DOHH2 (cell line): ENCODE results near the gene TGFB2.

ENCODE experiments used
- H3F3A ChIP-seq: fragments of 200-600 bp; sonication (generic), shearing (Covaris generic); 2 replicates; pipeline ENCODE4 v1.6.0; 2016; ENCODE audit warnings: antibody characterized with exemption, mild to moderate bottlenecking; ENCODE audit not compliant: control insufficient read depth, insufficient read depth
- H3K27ac ChIP-seq: fragments of 200-600 bp; sonication (generic); 2 replicates; pipeline ENCODE4 v1.5.1; 2014; ENCODE audit warnings: low read depth, mild to moderate bottlenecking, low read length, moderate library complexity
- H3K27me3 ChIP-seq: fragments of 200-600 bp; sonication (generic); 2 replicates; pipeline ENCODE4 v1.6.1; 2014; ENCODE audit warnings: mild to moderate bottlenecking, low read length, mixed read lengths; ENCODE audit not compliant: control insufficient read depth
- H3K36me3 ChIP-seq: fragments of 200-600 bp; sonication (generic); 2 replicates; pipeline ENCODE4 v1.6.1; 2014; ENCODE audit warnings: mild to moderate bottlenecking, low read length, moderate library complexity, mixed read lengths; ENCODE audit not compliant: control insufficient read depth
- H3K4me1 ChIP-seq: fragments of 200-600 bp; sonication (generic); 2 replicates; pipeline ENCODE4 v1.6.1; 2014; ENCODE audit warnings: mild to moderate bottlenecking, low read length, mixed read lengths; ENCODE audit not compliant: control insufficient read depth
- H3K4me2 ChIP-seq: fragments of 200-600 bp; sonication (generic); 2 replicates; pipeline ENCODE4 v1.6.0; 2014; ENCODE audit warnings: mild to moderate bottlenecking, low read length, moderate library complexity
- H3K4me3 ChIP-seq: fragments of 200-600 bp; sonication (generic); 2 replicates; pipeline ENCODE4 v1.5.1; 2014; ENCODE audit warnings: mild to moderate bottlenecking, low read length, mixed read lengths
- H3K79me2 ChIP-seq: fragments of 200-600 bp; sonication (generic); 2 replicates; pipeline ENCODE4 v1.6.1; 2014; ENCODE audit warnings: mild to moderate bottlenecking, low read length, mixed read lengths; ENCODE audit not compliant: control insufficient read depth
- H3K9me2 ChIP-seq: fragments of 200-600 bp; sonication (generic); replicated peaks from 2 replicates; pipeline ENCODE4 v1.6.1; 2014; ENCODE audit warnings: mild to moderate bottlenecking, low read length, mixed read lengths; ENCODE audit not compliant: control insufficient read depth
- H3K9me3 ChIP-seq: fragments of 200-600 bp; sonication (generic); 2 replicates; pipeline ENCODE4 v1.6.1; 2014; ENCODE audit warnings: antibody characterized with exemption, low read length, mixed read lengths; ENCODE audit not compliant: control insufficient read depth, insufficient read depth
- H4K20me1 ChIP-seq: fragments of 200-600 bp; sonication (generic); 2 replicates; pipeline ENCODE4 v1.6.0; 2014; ENCODE audit warnings: low read depth, mild to moderate bottlenecking, antibody characterized with exemption, low read length, moderate library complexity; ENCODE audit not compliant: control insufficient read depth, insufficient read depth
- CTCF ChIP-seq: fragments of 200-600 bp; sonication (generic); IDR thresholded peaks from one replicate; pipeline ENCODE4 v1.5.1; 2014; ENCODE audit warnings: antibody characterized with exemption, mild to moderate bottlenecking, low read depth, low read length; ENCODE audit not compliant: poor library complexity, severe bottlenecking
- EZH2phosphoT487 ChIP-seq: fragments of 200-600 bp; sonication (generic); IDR thresholded peaks from 2 replicates; pipeline ENCODE4 v1.6.1; 2017; ENCODE audit warnings: borderline replicate concordance, mild to moderate bottlenecking, antibody characterized with exemption, low read length, moderate library complexity, mixed read lengths

The TGFB2 gene

GRCh38 chr1:218374401-218375353 lies 29.5 kb downstream of the TGFB2 start:
- no peak for TF ChIP-seq EZH2phosphoT487
- H3K79me2 ChIP-seq = no peaks in the 10 kb centered on the region
- no peaks in the 10 kb centered on the region for H3F3A ChIP-seq
- no peak overlapping the region for H3K27ac ChIP-seq
- no peaks in the 10 kb centered on the region for H3K27me3 ChIP-seq
- H3K9me3 ChIP-seq = no peaks in the 10 kb centered on the region
- H3K9me2 ChIP-seq = no peaks in the 10 kb centered on the region
- no peaks in the 10 kb centered on the region for H4K20me1 ChIP-seq
- H3K4me3 ChIP-seq = no peak overlapping the region
- H3K4me2 ChIP-seq = no peak overlapping the region
- H3K36me3 ChIP-seq = no peaks in the 10 kb centered on the region
- H3K4me1 ChIP-seq = no peaks in the 10 kb centered on the region

GRCh38 chr1:218376722-218377121 lies 31.6 kb downstream of the TGFB2 start:
- Histone ChIP-seq H3K4me3 (no peak overlapping the region), H3K36me3 (no peaks in the 10 kb centered on the region), H4K20me1 (no peaks in the 10 kb centered on the region), H3K9me3 (no peaks in the 10 kb centered on the region), H3K9me2 (no peaks in the 10 kb centered on the region), H3K79me2 (no peaks in the 10 kb centered on the region), H3K4me2 (no peak overlapping the region), H3K4me1 (no peaks in the 10 kb centered on the region), H3F3A (no peaks in the 10 kb centered on the region), H3K27ac (no peak overlapping the region), H3K27me3 (no peaks in the 10 kb centered on the region)
- TF ChIP-seq EZH2phosphoT487 (no peak), CTCF (no peak)

GRCh38 chr1:218377143-218377660 lies 32.1 kb downstream of the TGFB2 start:
- no peak for TF ChIP-seq CTCF
- no peak for TF ChIP-seq EZH2phosphoT487
- Histone ChIP-seq H3K27ac (no peak overlapping the region), H3K9me2 (no peaks in the 10 kb centered on the region), H3K4me3 (no peak overlapping the region), H3K27me3 (no peaks in the 10 kb centered on the region), H4K20me1 (no peaks in the 10 kb centered on the region), H3K79me2 (no peaks in the 10 kb centered on the region), H3K36me3 (no peaks in the 10 kb centered on the region), H3K4me2 (no peak overlapping the region), H3K9me3 (no peaks in the 10 kb centered on the region), H3K4me1 (no peaks in the 10 kb centered on the region), H3F3A (no peaks in the 10 kb centered on the region)
